ENCODE results near the gene MAGI1. TPM values are rescaled to one million over a fixed set of nuclear protein-coding genes. Genes with fewer than 3 reads are reported as not detected.
A peak's percentile ranks its signal among the peaks of the same experiment; 100 is the strongest.

The MAGI1 gene
- total RNA-seq, 1 experiment from 2014 or later: 58.2 TPM

GRCh38 chr3:65945480-65945879 lies 93.2 kb downstream of the MAGI1 start:
- H3K27ac Mint-ChIP-seq: no peak overlapping the region
- no peak for ATAC-seq
- H3K36me3 Mint-ChIP-seq: no peaks in the 10 kb centered on the region
- peaks cover 69% of the 10 kb centered on the region for H3K4me1 Mint-ChIP-seq
- H3K9me3 Mint-ChIP-seq: no peaks in the 10 kb centered on the region
- CTCF ChIA-PET: no interaction called here
- POLR2A ChIA-PET: no interaction called here
- TF ChIP-seq ELF4 (CRISPR knock-in tag; IDR thresholded peaks at IDR 0.05; ENCODE audit: low read depth) (no peak), SMAD4 (CRISPR knock-in tag; IDR thresholded peaks at IDR 0.05) (no peak), PREB (CRISPR knock-in tag; IDR thresholded peaks at IDR 0.05; ENCODE audit: borderline replicate concordance) (no peak), JUN (CRISPR knock-in tag; IDR thresholded peaks at IDR 0.05) (no peak), ZNF416 (CRISPR knock-in tag; IDR thresholded peaks at IDR 0.05) (no peak), ZNF219 (CRISPR knock-in tag; IDR thresholded peaks at IDR 0.05; ENCODE audit: borderline replicate concordance) (no peak), TCF7 (CRISPR knock-in tag; IDR thresholded peaks at IDR 0.05; ENCODE audit: low read depth) (no peak), AR (CRISPR knock-in tag; IDR thresholded peaks at IDR 0.05) (no peak), GABPB1 (CRISPR knock-in tag; IDR thresholded peaks at IDR 0.05) (no peak), GRHL2 (CRISPR knock-in tag; IDR thresholded peaks at IDR 0.05; ENCODE audit: insufficient replicate concordance, severe bottlenecking) (no peak), RELA (CRISPR knock-in tag; IDR thresholded peaks at IDR 0.05; ENCODE audit: borderline replicate concordance) (no peak), CREM (CRISPR knock-in tag; IDR thresholded peaks at IDR 0.05) (no peak), NFE2L1 (CRISPR knock-in tag; IDR thresholded peaks at IDR 0.05) (no peak), JAZF1 (CRISPR knock-in tag; IDR thresholded peaks at IDR 0.05) (no peak), KAT7 (CRISPR knock-in tag; IDR thresholded peaks at IDR 0.05; ENCODE audit: borderline replicate concordance) (no peak)
- TF ChIP-seq, protein P1, sequence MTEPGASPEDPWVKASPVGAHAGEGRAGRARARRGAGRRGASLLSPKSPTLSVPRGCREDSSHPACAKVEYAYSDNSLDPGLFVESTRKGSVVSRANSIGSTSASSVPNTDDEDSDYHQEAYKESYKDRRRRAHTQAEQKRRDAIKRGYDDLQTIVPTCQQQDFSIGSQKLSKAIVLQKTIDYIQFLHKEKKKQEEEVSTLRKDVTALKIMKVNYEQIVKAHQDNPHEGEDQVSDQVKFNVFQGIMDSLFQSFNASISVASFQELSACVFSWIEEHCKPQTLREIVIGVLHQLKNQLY (CRISPR knock-in tag; IDR thresholded peaks at IDR 0.05): no peak
- no peak overlapping the region for H3K4me3 Mint-ChIP-seq
- DNase-seq (ENCODE audit: low spot score): no peak
- peaks cover 31% of the 10 kb centered on the region for H3K27me3 Mint-ChIP-seq (ENCODE audit: low read depth)

DNA sequence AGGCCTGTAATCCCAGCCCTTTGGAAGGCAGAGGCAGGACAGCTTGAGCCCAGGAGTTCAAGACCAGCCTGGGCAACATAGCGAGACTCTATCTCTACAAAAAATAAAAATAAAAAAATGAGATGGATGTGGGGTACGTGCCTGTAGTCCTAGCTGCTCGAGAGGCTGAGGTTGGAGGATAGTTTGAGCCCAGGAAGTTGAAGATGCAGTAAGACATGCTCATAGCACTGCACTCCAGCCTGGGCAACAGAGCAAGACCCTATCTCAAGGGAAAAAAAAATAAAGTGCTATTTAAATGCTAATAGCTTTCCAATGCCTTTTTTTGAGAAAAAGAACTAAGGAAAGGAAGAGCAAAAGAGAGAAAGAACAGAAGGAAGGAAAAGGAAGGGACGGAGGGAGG lies 94.5 kb downstream of the MAGI1 start:
- H3K36me3 Mint-ChIP-seq: no peaks in the 10 kb centered on the region
- CTCF ChIA-PET: no interaction called here
- no peak overlapping the region for H3K27ac Mint-ChIP-seq
- TF ChIP-seq ESRRA (CRISPR knock-in tag; IDR thresholded peaks at IDR 0.05; ENCODE audit: borderline replicate concordance) (no peak), ZNF121 (CRISPR knock-in tag; IDR thresholded peaks at IDR 0.05) (peak; percentile 81; the same call in 1 of the 2 replicates)
- H3K9me3 Mint-ChIP-seq: no peaks in the 10 kb centered on the region
- DNase-seq (ENCODE audit: low spot score): no peak
- POLR2A ChIA-PET: interaction anchor here (1.0 kb wide), 1 partner anchor 9 kb away, joined by 3 read pairs; no protein-coding TSS in a partner anchor
- no peak overlapping the region for H3K4me3 Mint-ChIP-seq
- ATAC-seq: no peak
- H3K4me1 Mint-ChIP-seq: peaks cover 71% of the 10 kb centered on the region
- H3K27me3 Mint-ChIP-seq (ENCODE audit: low read depth): peaks cover 30% of the 10 kb centered on the region

DNA sequence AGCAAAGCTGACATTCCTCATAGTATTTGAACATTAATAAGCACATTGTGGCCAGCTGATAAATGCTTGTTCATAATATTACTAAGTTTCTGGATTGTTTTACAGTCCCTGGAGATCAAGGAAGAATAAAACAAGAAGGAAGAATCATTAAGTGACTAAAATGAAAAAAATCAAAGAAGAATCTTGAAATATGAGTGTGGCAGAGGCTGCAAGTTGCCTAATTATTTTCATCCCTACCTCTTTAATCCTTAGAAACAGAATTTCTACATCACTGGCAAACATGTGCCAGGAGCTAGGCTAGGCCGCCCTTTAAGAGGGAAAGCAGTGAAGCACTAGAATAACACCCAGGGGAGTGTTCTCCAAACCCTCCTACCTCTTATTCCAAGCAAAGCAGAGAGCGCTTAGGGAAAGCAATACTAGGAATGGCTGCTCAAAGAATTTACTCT lies 98.9 kb downstream of the MAGI1 start:
- 0 out of 2 replicates have a peak, but pooled peaks cover 4% of the 10 kb centered on the region for H3K27me3 Mint-ChIP-seq (ENCODE audit: low read depth)
- DNase-seq (ENCODE audit: low spot score): no peak
- CTCF ChIA-PET: no interaction called here
- H3K4me3 Mint-ChIP-seq: no peak overlapping the region
- POLR2A ChIA-PET: no interaction called here
- peaks cover 53% of the 10 kb centered on the region for H3K4me1 Mint-ChIP-seq
- H3K36me3 Mint-ChIP-seq: no peaks in the 10 kb centered on the region
- H3K27ac Mint-ChIP-seq: peak overlapping the region; percentile 46
- ATAC-seq: no peak; the same call in 1 of the 2 replicates
- H3K9me3 Mint-ChIP-seq: no peaks in the 10 kb centered on the region
- TF ChIP-seq TEAD1 (CRISPR knock-in tag; IDR thresholded peaks at IDR 0.05) (no peak), FOXJ3 (CRISPR knock-in tag; IDR thresholded peaks at IDR 0.05; ENCODE audit: borderline replicate concordance) (no peak), AR (CRISPR knock-in tag; IDR thresholded peaks at IDR 0.05) (no peak), NFATC4 (CRISPR knock-in tag; IDR thresholded peaks at IDR 0.05) (no peak)
- TF ChIP-seq, protein P2, sequence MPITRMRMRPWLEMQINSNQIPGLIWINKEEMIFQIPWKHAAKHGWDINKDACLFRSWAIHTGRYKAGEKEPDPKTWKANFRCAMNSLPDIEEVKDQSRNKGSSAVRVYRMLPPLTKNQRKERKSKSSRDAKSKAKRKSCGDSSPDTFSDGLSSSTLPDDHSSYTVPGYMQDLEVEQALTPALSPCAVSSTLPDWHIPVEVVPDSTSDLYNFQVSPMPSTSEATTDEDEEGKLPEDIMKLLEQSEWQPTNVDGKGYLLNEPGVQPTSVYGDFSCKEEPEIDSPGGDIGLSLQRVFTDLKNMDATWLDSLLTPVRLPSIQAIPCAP (CRISPR knock-in tag; IDR thresholded peaks at IDR 0.05): no peak

Measured in WTC11 (cell line).